H1 (cell line): ENCODE results near the gene ROBO2. TPM values are rescaled to one million over a fixed set of nuclear protein-coding genes. Genes with fewer than 3 reads are reported as not detected.

ENCODE experiments used
- CHD7 ChIP-seq: fragments of 300-600 bp; sonication (generic); IDR thresholded peaks from 2 replicates; pipeline ENCODE4 v1.7.1; 2012; ENCODE audit warnings: low read length, moderate library complexity, mild to moderate bottlenecking, inconsistent platforms; ENCODE audit not compliant: insufficient replicate concordance
- E2F6 ChIP-seq: IDR thresholded peaks from 2 replicates; pipeline ENCODE4 v1.6.1; 2012; ENCODE audit warnings: inconsistent platforms
- PHF8 ChIP-seq: fragments of 200-600 bp; sonication (generic); conservative IDR thresholded peaks from 2 replicates; pipeline ENCODE4 v1.7.1; 2012; ENCODE audit warnings: low read depth, mild to moderate bottlenecking, inconsistent platforms, low read length, moderate library complexity
- POU5F1 ChIP-seq: IDR thresholded peaks from 2 replicates; pipeline ENCODE4 v1.6.1; 2011; ENCODE audit warnings: low read depth, mild to moderate bottlenecking, low read length, moderate library complexity
- SRF ChIP-seq: IDR thresholded peaks from 2 replicates; pipeline ENCODE4 v1.6.1; 2011; ENCODE audit warnings: mild to moderate bottlenecking, low read depth, low read length, moderate library complexity
- SUZ12 ChIP-seq: fragments of 200-600 bp; sonication (generic); IDR thresholded peaks from 2 replicates; pipeline ENCODE4 v1.6.1; 2012; ENCODE audit warnings: mild to moderate bottlenecking, inconsistent platforms, low read length, moderate library complexity, mixed read lengths
- polyA plus RNA-seq, 7 experiments: library from polyadenylated mRNA; depleted of rRNA in 3 of 7; stranded (reverse) in 5 of 7; unstranded in 2 of 7; fragments of >200 nt in 5 of 7; fragments of 200-250 nt in 2 of 7; gene quantifications; 1 replicate in 5 of 7; 2 replicates in 1 of 7; 4 replicates in 1 of 7; pipeline versions ENCODE4 v1.2.1 to v1.2.3, GENCODE V29; 2011 to 2013; ENCODE audit warnings: missing spikeins in 2 of 7, mixed read lengths in 2 of 7
- total RNA-seq: library from RNA; stranded (reverse); fragmentation: NEBNext Ultra II Directional; extraction: Animal tissue kit (Norgen Biotek cat#: 25700); gene quantifications from 2 replicates; pipeline ENCODE4 v1.2.1, GENCODE V29; 2021

The ROBO2 gene
- total and polyA plus RNA-seq, 2 of the 8 experiments (the other 6 are each of a cell fraction or from before 2014, with no cell fraction given), result 1.5 to 2.9 TPM

GRCh38 chr3:77122652-77123051 lies 82.8 kb downstream of the ROBO2 start (continued):
- TF ChIP-seq CHD7 (no peak), POU5F1 (no peak), SUZ12 (no peak), PHF8 (no peak), E2F6 (no peak), SRF (no peak)
- TF ChIP-seq, all 59 proteins: peak for 0
